SU-DHL-6 (cell line): ENCODE measurements around the gene HTR1D.

Source experiments
- CTCF ChIP-seq: fragments of 200-600 bp; sonication (generic); IDR thresholded peaks from one replicate; pipeline ENCODE4 v1.5.1; 2017; ENCODE audit warnings: antibody characterized with exemption, mild to moderate bottlenecking, low read length, moderate library complexity; ENCODE audit not compliant: insufficient read depth, poor library complexity, severe bottlenecking
- EZH2phosphoT487 ChIP-seq: fragments of 200-600 bp; sonication (generic), shearing (Covaris generic); conservative IDR thresholded peaks from 2 replicates; pipeline ENCODE4 v1.6.1; 2018; ENCODE audit warnings: mild to moderate bottlenecking, antibody characterized with exemption, low read length, moderate library complexity, mixed read lengths

GRCh38 chr1:23244256-23244761 is 27.0 kb upstream of the HTR1D start:
- TF ChIP-seq CTCF: no peak
- no peak for TF ChIP-seq EZH2phosphoT487
